Prostate gland (tissue), 2 donors: ENCODE data around the gene UNC13C. TPM values are rescaled to one million over a fixed set of nuclear protein-coding genes. Genes with fewer than 3 reads are reported as not detected.

Experiments used
- DNase-seq: peaks from one replicate; pipeline ENCODE4 v3.0.0-alpha.2; 2019; ENCODE audit warnings: low spot score
- H3K27ac ChIP-seq, 2 donors: fragments of 200-600 bp; sonication (generic); 2 replicates each; pipeline ENCODE4 v1.5.1; 2017 to 2019
- H3K27me3 ChIP-seq: fragments of 200-600 bp; sonication (generic); replicated peaks from 2 replicates; pipeline ENCODE4 v1.5.1; 2019; ENCODE audit not compliant: insufficient read depth
- H3K36me3 ChIP-seq, 2 donors: fragments of 200-600 bp; sonication (generic); 1 replicate in 1 of 2; 2 replicates in 1 of 2; pipeline versions ENCODE4 v1.5.1 to v1.8.1; 2017 to 2019
- H3K4me1 ChIP-seq: fragments of 200-600 bp; sonication (generic); replicated peaks from 2 replicates; pipeline ENCODE4 v1.5.1; 2019
- H3K4me3 ChIP-seq, 2 donors: fragments of 200-600 bp; sonication (generic); 2 replicates each; pipeline ENCODE4 v1.5.1; 2017 to 2019
- H3K9me3 ChIP-seq: fragments of 200-600 bp; sonication (generic); 2 replicates; pipeline ENCODE4 v1.5.1; 2017
- POLR2A ChIP-seq: fragments of 450-650 bp; IDR thresholded peaks from one replicate; pipeline ENCODE4 v1.6.1; 2016; ENCODE audit warnings: antibody characterized with exemption, mild to moderate bottlenecking
- POLR2AphosphoS5 ChIP-seq: sonication (generic); formaldehyde crosslinking; IDR thresholded peaks from one replicate; pipeline ENCODE4 v1.6.1; 2017; ENCODE audit warnings: antibody characterized with exemption
- WGBS: methylation state at CpG from one replicate; pipeline ENCODE4 v1.1.5; 2018; 5-methylcytosine and 5-hydroxymethylcytosine counted together
- intact Hi-C: fragments of 100-400 bp; cut with DNase I; formaldehyde crosslinking; loops from one replicate; pipeline ENCODE4 v1.14.2; 2022
- total RNA-seq, 2 donors: library from RNA; depleted of rRNA; stranded (reverse); fragments of >200 nt; gene quantifications; one replicate each; pipeline ENCODE4 v1.1.0, GENCODE V29; 2016
- TF ChIP-seq, protein P1 (sequence below), 4 experiments: fragments of 200-600 bp in 2 of 4; fragments of 450-650 bp in 2 of 4; sonication (generic) in 2 of 4; IDR thresholded peaks; 1 replicate in 3 of 4; 2 replicates in 1 of 4; pipeline ENCODE4 v1.5.1; 2016 to 2019; ENCODE audit warnings: antibody characterized with exemption in 4 of 4, mild to moderate bottlenecking in 2 of 4, moderate library complexity in 2 of 4

Gene UNC13C
- total RNA-seq, 2 donors from 2014 or later = 3.6 TPM; not detected in 1

GRCh38 chr15:54560417-54560816 is 582.2 kb downstream of the UNC13C start:
- no peak for DNase-seq
- TF ChIP-seq, protein P1, sequence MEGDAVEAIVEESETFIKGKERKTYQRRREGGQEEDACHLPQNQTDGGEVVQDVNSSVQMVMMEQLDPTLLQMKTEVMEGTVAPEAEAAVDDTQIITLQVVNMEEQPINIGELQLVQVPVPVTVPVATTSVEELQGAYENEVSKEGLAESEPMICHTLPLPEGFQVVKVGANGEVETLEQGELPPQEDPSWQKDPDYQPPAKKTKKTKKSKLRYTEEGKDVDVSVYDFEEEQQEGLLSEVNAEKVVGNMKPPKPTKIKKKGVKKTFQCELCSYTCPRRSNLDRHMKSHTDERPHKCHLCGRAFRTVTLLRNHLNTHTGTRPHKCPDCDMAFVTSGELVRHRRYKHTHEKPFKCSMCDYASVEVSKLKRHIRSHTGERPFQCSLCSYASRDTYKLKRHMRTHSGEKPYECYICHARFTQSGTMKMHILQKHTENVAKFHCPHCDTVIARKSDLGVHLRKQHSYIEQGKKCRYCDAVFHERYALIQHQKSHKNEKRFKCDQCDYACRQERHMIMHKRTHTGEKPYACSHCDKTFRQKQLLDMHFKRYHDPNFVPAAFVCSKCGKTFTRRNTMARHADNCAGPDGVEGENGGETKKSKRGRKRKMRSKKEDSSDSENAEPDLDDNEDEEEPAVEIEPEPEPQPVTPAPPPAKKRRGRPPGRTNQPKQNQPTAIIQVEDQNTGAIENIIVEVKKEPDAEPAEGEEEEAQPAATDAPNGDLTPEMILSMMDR (IDR thresholded peaks at IDR 0.05) = no peak
- TF ChIP-seq POLR2AphosphoS5 (no peak), POLR2A (no peak)
- Histone ChIP-seq H3K27me3 (no peaks in the 10 kb centered on the region), H3K27ac (no peak overlapping the region), H3K4me1 (no peaks in the 10 kb centered on the region), H3K9me3 (no peaks in the 10 kb centered on the region), H3K4me3 (no peak overlapping the region), H3K36me3 (no peaks in the 10 kb centered on the region)
- intact Hi-C loops = no loop called here
- 89% methylated on average over 2 of the region's 2 CpGs for WGBS

DNA sequence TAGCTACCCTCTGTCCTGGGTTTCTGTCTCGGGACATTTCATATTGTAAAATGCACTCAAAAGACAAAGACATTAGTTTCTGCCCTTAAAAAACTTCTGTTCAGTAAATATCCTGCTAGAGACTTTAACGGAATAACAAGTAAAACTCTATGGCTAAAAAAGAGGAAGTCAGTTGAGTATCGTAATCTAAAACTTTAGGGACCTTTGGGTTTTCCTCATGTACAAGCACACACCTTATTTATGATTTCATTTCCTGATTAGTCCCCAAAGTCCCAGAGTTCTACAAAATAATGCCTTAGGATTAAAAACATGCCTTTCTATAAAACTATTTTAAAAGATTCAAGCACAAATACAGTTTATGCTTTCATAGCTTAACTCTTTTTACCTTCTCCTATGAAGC is 585.9 kb downstream of the UNC13C start:
- Histone ChIP-seq H3K9me3 (no peaks in the 10 kb centered on the region), H3K27ac (no peak overlapping the region), H3K4me1 (no peaks in the 10 kb centered on the region), H3K36me3 (no peaks in the 10 kb centered on the region), H3K27me3 (no peaks in the 10 kb centered on the region), H3K4me3 (no peak overlapping the region)
- TF ChIP-seq POLR2A (no peak), POLR2AphosphoS5 (no peak)
- TF ChIP-seq, protein P1 (IDR thresholded peaks at IDR 0.05) = no peak
- 83% methylated on average over 3 of the region's 3 CpGs for WGBS
- intact Hi-C loops = no loop called here
- no peak for DNase-seq

DNA sequence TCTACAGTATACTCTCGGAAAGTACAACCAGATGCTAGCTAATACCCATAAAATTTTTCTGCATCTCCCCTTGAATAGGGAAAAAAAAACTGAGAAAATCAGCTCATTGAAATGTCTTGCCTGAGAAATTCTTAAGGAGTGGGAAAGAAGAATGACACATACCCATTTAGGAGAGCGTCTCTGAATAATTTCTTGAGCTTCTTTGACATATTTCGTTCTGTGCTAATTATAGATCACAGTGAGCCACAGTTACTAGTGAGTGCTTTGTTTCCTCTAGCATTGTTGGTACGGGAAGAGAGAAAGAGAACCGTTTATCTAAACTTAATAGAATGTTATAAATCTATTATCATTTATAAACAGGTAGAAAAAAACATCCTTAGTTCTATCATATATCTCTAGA is 588.4 kb downstream of the UNC13C start:
- WGBS = 59% methylated on average over 5 of the region's 5 CpGs
- no peaks in the 10 kb centered on the region for H3K27me3 ChIP-seq
- intact Hi-C loops = no loop called here

GRCh38 chr15:54567408-54568035 is 589.3 kb downstream of the UNC13C start:
- H3K27me3 ChIP-seq = no peaks in the 10 kb centered on the region
- no peak for DNase-seq
- no peak overlapping the region for H3K27ac ChIP-seq
- no peak overlapping the region for H3K4me3 ChIP-seq
- intact Hi-C loops = no loop called here
- no peaks in the 10 kb centered on the region for H3K4me1 ChIP-seq
- TF ChIP-seq, protein P1 (IDR thresholded peaks at IDR 0.05) = no peak
- TF ChIP-seq POLR2AphosphoS5 (no peak), POLR2A (no peak)
- no peaks in the 10 kb centered on the region for H3K9me3 ChIP-seq
- H3K36me3 ChIP-seq = no peaks in the 10 kb centered on the region
- WGBS = 30% methylated on average over 2 of the region's 2 CpGs

More for the DNA sequence above, 588.4 kb downstream of the UNC13C start:
- H3K4me3 ChIP-seq = no peak overlapping the region
- no peaks in the 10 kb centered on the region for H3K4me1 ChIP-seq
- H3K27ac ChIP-seq = no peak overlapping the region
- H3K36me3 ChIP-seq = no peaks in the 10 kb centered on the region
- no peaks in the 10 kb centered on the region for H3K9me3 ChIP-seq
- TF ChIP-seq POLR2AphosphoS5 = no peak
- DNase-seq = no peak

DNA sequence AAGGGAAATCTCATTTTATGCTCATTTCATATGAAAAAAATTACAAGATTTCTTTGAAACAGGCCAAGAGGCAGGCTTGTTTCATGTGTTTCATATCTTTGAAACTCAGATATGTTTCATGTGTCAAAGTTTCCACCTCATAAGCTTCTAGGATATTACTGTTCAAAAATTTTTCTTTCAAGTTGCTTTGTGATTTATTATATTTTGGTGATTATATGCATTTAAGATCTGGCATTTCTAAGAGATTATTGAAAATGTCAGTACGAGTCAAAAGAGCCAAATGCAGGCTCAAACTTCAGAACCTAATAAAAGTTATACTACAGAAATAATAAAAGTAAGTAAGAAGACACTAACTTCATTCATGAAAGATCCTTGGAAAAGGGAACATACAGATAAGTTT is 590.1 kb downstream of the UNC13C start:
- Histone ChIP-seq H3K36me3 (no peaks in the 10 kb centered on the region), H3K9me3 (no peaks in the 10 kb centered on the region), H3K27ac (no peak overlapping the region), H3K27me3 (no peaks in the 10 kb centered on the region), H3K4me1 (no peaks in the 10 kb centered on the region), H3K4me3 (no peak overlapping the region)
- TF ChIP-seq, protein P1 (IDR thresholded peaks at IDR 0.05) = no peak
- TF ChIP-seq POLR2A = no peak
- TF ChIP-seq POLR2AphosphoS5 = no peak
- no peak for DNase-seq
- intact Hi-C loops = no loop called here
- WGBS = 39% methylated on average over 1 of the region's 1 CpG
